Measurements from ENCODE around the gene NELL1.

NELL1 gene

GRCh38 chr11:21321530-21321929, 652.1 kb downstream of the NELL1 start:
- no peak for FAIRE-seq
- no peak for DNase-seq (ENCODE audit: insufficient read length, low spot score)
- TF ChIP-seq CTCF (IDR thresholded peaks at IDR 0.05; ENCODE audit: insufficient read depth, missing control alignments), result no peak

- FAIRE-seq (peak; percentile 21), DNase-seq (ENCODE audit: insufficient read length, low spot score) (no peak)
- no peak for TF ChIP-seq CTCF (IDR thresholded peaks at IDR 0.05; ENCODE audit: insufficient read depth, missing control alignments)
Measured at GRCh38 chr11:21323617-21324016, 654.2 kb downstream of the NELL1 start.

- no peak for DNase-seq (ENCODE audit: insufficient read length, low spot score)
- TF ChIP-seq CTCF (IDR thresholded peaks at IDR 0.05; ENCODE audit: insufficient read depth, missing control alignments), result no peak
- no peak for FAIRE-seq
Measured at GRCh38 chr11:21343204-21343603, 673.8 kb downstream of the NELL1 start.

GRCh38 chr11:21346361-21346760, 677.0 kb downstream of the NELL1 start:
- no peak for DNase-seq (ENCODE audit: insufficient read length, low spot score)
- TF ChIP-seq CTCF (IDR thresholded peaks at IDR 0.05; ENCODE audit: insufficient read depth, missing control alignments), result no peak
- no peak for FAIRE-seq

- TF ChIP-seq CTCF (IDR thresholded peaks at IDR 0.05; ENCODE audit: insufficient read depth, missing control alignments), result no peak
- DNase-seq (ENCODE audit: insufficient read length, low spot score) (no peak), FAIRE-seq (no peak)
Measured at GRCh38 chr11:21350613-21351012, 681.2 kb downstream of the NELL1 start.

GRCh38 chr11:21353425-21353824, 684.0 kb downstream of the NELL1 start:
- TF ChIP-seq CTCF (IDR thresholded peaks at IDR 0.05; ENCODE audit: insufficient read depth, missing control alignments), result no peak
- FAIRE-seq (no peak), DNase-seq (ENCODE audit: insufficient read length, low spot score) (no peak)

GRCh38 chr11:21364866-21365624, 695.7 kb downstream of the NELL1 start:
- no peak for FAIRE-seq
- no peak for TF ChIP-seq CTCF (IDR thresholded peaks at IDR 0.05; ENCODE audit: insufficient read depth, missing control alignments)

More at GRCh38 chr11:21364866-21365624, 695.7 kb downstream of the NELL1 start:
- no peak for DNase-seq (ENCODE audit: insufficient read length, low spot score)

All from D721Med (cell line).